ENCODE measurements around the gene FLT3.

FLT3 gene

DNA sequence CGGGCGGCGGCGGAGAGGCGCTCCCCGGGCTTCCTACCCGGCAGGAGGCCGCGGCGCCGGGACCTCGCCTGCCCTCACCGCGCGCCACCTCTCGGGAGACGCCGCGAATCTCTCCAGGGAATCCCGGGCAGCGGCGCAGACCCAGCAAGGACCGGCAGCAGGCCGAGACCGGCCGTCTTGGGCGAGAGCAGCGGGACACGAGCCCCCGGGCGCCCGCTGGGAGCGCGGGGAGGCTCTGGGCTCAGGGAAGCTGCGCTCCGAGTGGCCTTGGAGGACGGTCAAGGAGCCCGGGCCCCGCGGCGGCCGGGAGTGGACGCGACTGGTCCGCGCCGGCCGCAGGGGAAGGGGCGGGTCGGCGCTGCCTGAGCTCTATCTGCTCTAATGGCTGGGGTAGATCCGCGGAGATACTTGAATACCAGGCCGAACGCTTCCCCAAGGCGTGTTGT, 145.9 kb downstream of the FLT3 start:
- peak overlapping the region; percentile 23 for H3K27ac ChIP-seq

DNA sequence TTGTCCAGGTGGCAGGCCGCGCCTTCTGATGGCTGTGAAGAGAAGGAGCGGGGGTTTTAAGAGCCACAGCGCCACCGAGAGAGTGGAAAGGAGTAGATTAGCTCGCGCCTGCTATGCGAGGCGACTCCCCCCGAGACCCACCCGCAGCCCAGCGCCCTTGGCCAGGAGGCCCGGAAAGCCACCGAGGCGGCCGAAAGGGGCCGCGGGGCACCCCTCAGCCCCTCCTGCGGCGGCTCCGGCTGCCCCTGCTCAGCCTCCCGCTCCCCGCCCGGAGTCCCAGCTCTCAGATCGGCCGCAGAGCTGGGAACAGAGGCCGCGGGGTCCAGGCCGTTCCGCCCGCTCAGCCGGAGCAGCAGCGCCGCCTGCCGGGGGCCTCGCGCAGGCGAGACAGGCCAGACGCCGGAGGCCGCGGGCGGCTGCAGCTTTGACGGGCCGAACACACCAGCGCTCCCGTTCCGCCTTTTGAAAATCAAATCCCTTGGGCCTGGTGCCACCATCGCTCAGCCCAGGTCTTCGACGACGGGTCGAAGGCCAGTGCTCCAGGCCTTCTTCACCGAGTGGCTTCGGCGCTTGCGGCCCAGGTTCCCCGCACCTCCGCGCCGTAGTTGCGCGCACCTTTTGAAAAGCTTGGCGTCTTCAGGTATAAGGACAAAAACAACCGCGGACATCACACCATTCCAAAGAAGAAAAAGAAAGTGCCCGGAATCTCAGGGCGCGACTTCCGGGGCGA, 146.5 kb downstream of the FLT3 start:
- H3K27ac ChIP-seq, result peak overlapping the region; percentile 23
- H3K9me3 ChIP-seq (ENCODE audit: severe bottlenecking), result peaks cover 24% of the 10 kb centered on the region
- DNase-seq, result peak; percentile 87
- peak overlapping the region; percentile 37 for H3K4me3 ChIP-seq (ENCODE audit: low read depth, low read length)
- H3K36me3 ChIP-seq, result no peaks in the 10 kb centered on the region
- peaks cover 97% of the 10 kb centered on the region for H3K27me3 ChIP-seq (ENCODE audit: insufficient read depth, low read depth, severe bottlenecking)
- TF ChIP-seq, protein P1, sequence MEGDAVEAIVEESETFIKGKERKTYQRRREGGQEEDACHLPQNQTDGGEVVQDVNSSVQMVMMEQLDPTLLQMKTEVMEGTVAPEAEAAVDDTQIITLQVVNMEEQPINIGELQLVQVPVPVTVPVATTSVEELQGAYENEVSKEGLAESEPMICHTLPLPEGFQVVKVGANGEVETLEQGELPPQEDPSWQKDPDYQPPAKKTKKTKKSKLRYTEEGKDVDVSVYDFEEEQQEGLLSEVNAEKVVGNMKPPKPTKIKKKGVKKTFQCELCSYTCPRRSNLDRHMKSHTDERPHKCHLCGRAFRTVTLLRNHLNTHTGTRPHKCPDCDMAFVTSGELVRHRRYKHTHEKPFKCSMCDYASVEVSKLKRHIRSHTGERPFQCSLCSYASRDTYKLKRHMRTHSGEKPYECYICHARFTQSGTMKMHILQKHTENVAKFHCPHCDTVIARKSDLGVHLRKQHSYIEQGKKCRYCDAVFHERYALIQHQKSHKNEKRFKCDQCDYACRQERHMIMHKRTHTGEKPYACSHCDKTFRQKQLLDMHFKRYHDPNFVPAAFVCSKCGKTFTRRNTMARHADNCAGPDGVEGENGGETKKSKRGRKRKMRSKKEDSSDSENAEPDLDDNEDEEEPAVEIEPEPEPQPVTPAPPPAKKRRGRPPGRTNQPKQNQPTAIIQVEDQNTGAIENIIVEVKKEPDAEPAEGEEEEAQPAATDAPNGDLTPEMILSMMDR (IDR thresholded peaks at IDR 0.05; ENCODE audit: low read depth, low read length), result peak; percentile 96

More for the DNA sequence above, 145.9 kb downstream of the FLT3 start:
- peak; percentile 69 for DNase-seq
- H3K27me3 ChIP-seq (ENCODE audit: insufficient read depth, low read depth, severe bottlenecking), result peaks cover 97% of the 10 kb centered on the region
- H3K4me3 ChIP-seq (ENCODE audit: low read depth, low read length), result peak overlapping the region; percentile 37
- TF ChIP-seq, protein P1 (IDR thresholded peaks at IDR 0.05; ENCODE audit: low read depth, low read length), result no peak
- H3K9me3 ChIP-seq (ENCODE audit: severe bottlenecking), result peaks cover 23% of the 10 kb centered on the region
- H3K36me3 ChIP-seq, result no peaks in the 10 kb centered on the region

All from WERI-Rb-1 (cell line).